Measurements from ENCODE around the gene RAD51B. TPM values are rescaled to one million over a fixed set of nuclear protein-coding genes. Genes with fewer than 3 reads are reported as not detected.

RAD51B gene
- polyA plus RNA-seq, 1 experiment = 6.6 TPM

- no peak for DNase-seq (ENCODE audit: low read depth, low spot score)
- POLR2A ChIA-PET = no interaction called here
- Histone ChIP-seq H3K27ac (ENCODE audit: low read depth, low read length) (no peak overlapping the region), H3K9me3 (ENCODE audit: control insufficient read depth, insufficient read depth, low read length) (no peaks in the 10 kb centered on the region; the same call in 1 of the 2 replicates), H3K27me3 (ENCODE audit: control insufficient read depth, insufficient read depth, low read length) (no peaks in the 10 kb centered on the region), H3K4me3 (ENCODE audit: low read depth, low read length) (no peak overlapping the region)
- CTCF ChIA-PET = no interaction called here
- no peak for TF ChIP-seq CTCF (IDR thresholded peaks at IDR 0.05; ENCODE audit: low read depth, low read length)
Measured at GRCh38 chr14:68677476-68677875, 857.9 kb downstream of the RAD51B start.

GRCh38 chr14:68677901-68678300 is 858.3 kb downstream of the RAD51B start:
- H3K9me3 ChIP-seq (ENCODE audit: control insufficient read depth, insufficient read depth, low read length) = no peaks in the 10 kb centered on the region; the same call in 1 of the 2 replicates
- POLR2A ChIA-PET = interaction anchor here (0.5 kb wide), 1 partner anchor 10 kb away, joined by 8 read pairs; no protein-coding TSS in a partner anchor
- no peaks in the 10 kb centered on the region for H3K27me3 ChIP-seq (ENCODE audit: control insufficient read depth, insufficient read depth, low read length)
- DNase-seq (ENCODE audit: low read depth, low spot score) = no peak
- CTCF ChIA-PET = no interaction called here
- no peak overlapping the region for H3K27ac ChIP-seq (ENCODE audit: low read depth, low read length)
- TF ChIP-seq CTCF (IDR thresholded peaks at IDR 0.05; ENCODE audit: low read depth, low read length) = no peak
- H3K4me3 ChIP-seq (ENCODE audit: low read depth, low read length) = no peak overlapping the region

- ChIA-PET CTCF (no interaction called here), POLR2A (interaction anchor here (0.5 kb wide), 1 partner anchor 10 kb away, joined by 8 read pairs; no protein-coding TSS in a partner anchor)
- no peak overlapping the region for H3K4me3 ChIP-seq (ENCODE audit: low read depth, low read length)
- DNase-seq (ENCODE audit: low read depth, low spot score) = no peak
- no peaks in the 10 kb centered on the region for H3K27me3 ChIP-seq (ENCODE audit: control insufficient read depth, insufficient read depth, low read length)
- no peak for TF ChIP-seq CTCF (IDR thresholded peaks at IDR 0.05; ENCODE audit: low read depth, low read length)
- no peak overlapping the region for H3K27ac ChIP-seq (ENCODE audit: low read depth, low read length)
- no peaks in the 10 kb centered on the region; the same call in 1 of the 2 replicates for H3K9me3 ChIP-seq (ENCODE audit: control insufficient read depth, insufficient read depth, low read length)
Measured at GRCh38 chr14:68678471-68678870, 858.9 kb downstream of the RAD51B start.

- TF ChIP-seq CTCF (IDR thresholded peaks at IDR 0.05; ENCODE audit: low read depth, low read length) = no peak
Measured at GRCh38 chr14:68679301-68679700, 859.7 kb downstream of the RAD51B start.

GRCh38 chr14:68679746-68680467 is 860.3 kb downstream of the RAD51B start:
- no peak for DNase-seq (ENCODE audit: low read depth, low spot score)
- H3K9me3 ChIP-seq (ENCODE audit: control insufficient read depth, insufficient read depth, low read length) = no peaks in the 10 kb centered on the region; the same call in 1 of the 2 replicates
- POLR2A ChIA-PET = no interaction called here
- H3K27ac ChIP-seq (ENCODE audit: low read depth, low read length) = no peak overlapping the region
- no peak overlapping the region for H3K4me3 ChIP-seq (ENCODE audit: low read depth, low read length)
- H3K27me3 ChIP-seq (ENCODE audit: control insufficient read depth, insufficient read depth, low read length) = no peaks in the 10 kb centered on the region
- CTCF ChIA-PET = no interaction called here
- no peak for TF ChIP-seq CTCF (IDR thresholded peaks at IDR 0.05; ENCODE audit: low read depth, low read length)

More at GRCh38 chr14:68679301-68679700, 859.7 kb downstream of the RAD51B start:
- ChIA-PET POLR2A (no interaction called here), CTCF (no interaction called here)
- H3K9me3 ChIP-seq (ENCODE audit: control insufficient read depth, insufficient read depth, low read length) = no peaks in the 10 kb centered on the region; the same call in 1 of the 2 replicates
- H3K27ac ChIP-seq (ENCODE audit: low read depth, low read length) = no peak overlapping the region
- no peaks in the 10 kb centered on the region for H3K27me3 ChIP-seq (ENCODE audit: control insufficient read depth, insufficient read depth, low read length)
- no peak overlapping the region for H3K4me3 ChIP-seq (ENCODE audit: low read depth, low read length)
- DNase-seq (ENCODE audit: low read depth, low spot score) = no peak

Measured in AG04450 (cell line).